GM12864 (cell line): ENCODE results near the gene CCNB1IP1.

Source experiments
- DNase-seq: peaks from one replicate; pipeline ENCODE4 v3.0.0-alpha.2; 2011; ENCODE audit warnings: low read depth
- H3K4me3 ChIP-seq: 2 replicates; pipeline ENCODE4 v1.5.1; 2011; ENCODE audit warnings: mild to moderate bottlenecking, low read depth, low read length, control low read depth
- CTCF ChIP-seq: IDR thresholded peaks from 2 replicates; pipeline ENCODE4 v1.5.1; 2011; ENCODE audit warnings: low read depth, mild to moderate bottlenecking, moderate library complexity, low read length, control low read depth, inconsistent platforms; ENCODE audit errors: missing control alignments

CCNB1IP1 gene

GRCh38 chr14:20327005-20327869 is 5.8 kb downstream of the CCNB1IP1 start:
- H3K4me3 ChIP-seq: no peak overlapping the region
- TF ChIP-seq CTCF: peak; percentile 57
- no peak for DNase-seq

- TF ChIP-seq CTCF: no peak
- DNase-seq: no peak
- H3K4me3 ChIP-seq: no peak overlapping the region
Measured at GRCh38 chr14:20317720-20318119, 15.4 kb downstream of the CCNB1IP1 start.

GRCh38 chr14:20314026-20314425 is 19.1 kb downstream of the CCNB1IP1 start:
- TF ChIP-seq CTCF: no peak
- no peak overlapping the region for H3K4me3 ChIP-seq
- no peak for DNase-seq

GRCh38 chr14:20306079-20306423 is 27.0 kb downstream of the CCNB1IP1 start:
- no peak for TF ChIP-seq CTCF
- H3K4me3 ChIP-seq: peak overlapping the region; percentile 96; the same call in 1 of the 2 replicates
- DNase-seq: no peak

- peak; percentile 92 for TF ChIP-seq CTCF
- H3K4me3 ChIP-seq: peak within 1 kb of the TSS; percentile 96
- DNase-seq: peak; percentile 73
Measured at GRCh38 chr14:20305265-20306078, 27.6 kb downstream of the CCNB1IP1 start, which contains the start of gene TTC5. TSS of gene TTC5 (minus strand) at chr14:20305951. CDS start at chr14:20305937, 14 bp downstream.

GRCh38 chr14:20302042-20302755 is 30.9 kb downstream of the CCNB1IP1 start:
- TF ChIP-seq CTCF: no peak
- H3K4me3 ChIP-seq: no peak overlapping the region
- no peak for DNase-seq
